Gastroesophageal sphincter (tissue), 3 donors: ENCODE results near the gene SYNDIG1.

ENCODE experiments used
- EP300 ChIP-seq: sonication (generic); formaldehyde crosslinking; IDR thresholded peaks from one replicate; pipeline ENCODE4 v1.6.1; 2017; ENCODE audit warnings: antibody characterized with exemption, mild to moderate bottlenecking
- POLR2A ChIP-seq, 2 donors: fragments of 450-650 bp; IDR thresholded peaks; one replicate each; pipeline ENCODE4 v1.6.1; 2017; ENCODE audit warnings: antibody characterized with exemption in 2 of 2, mild to moderate bottlenecking in 2 of 2, moderate library complexity in 1 of 2
- POLR2AphosphoS5 ChIP-seq: sonication (generic); formaldehyde crosslinking; IDR thresholded peaks from one replicate; pipeline ENCODE4 v1.6.1; 2017; ENCODE audit warnings: antibody characterized with exemption
- TF ChIP-seq, protein P1 (sequence below), 4 experiments: fragments of 200-600 bp in 2 of 4; fragments of 450-650 bp in 2 of 4; sonication (generic) in 1 of 4; IDR thresholded peaks; one replicate each; pipeline ENCODE4 v1.5.1; 2017 to 2019; ENCODE audit warnings: antibody characterized with exemption in 4 of 4, mild to moderate bottlenecking in 2 of 4, moderate library complexity in 2 of 4

DNA sequence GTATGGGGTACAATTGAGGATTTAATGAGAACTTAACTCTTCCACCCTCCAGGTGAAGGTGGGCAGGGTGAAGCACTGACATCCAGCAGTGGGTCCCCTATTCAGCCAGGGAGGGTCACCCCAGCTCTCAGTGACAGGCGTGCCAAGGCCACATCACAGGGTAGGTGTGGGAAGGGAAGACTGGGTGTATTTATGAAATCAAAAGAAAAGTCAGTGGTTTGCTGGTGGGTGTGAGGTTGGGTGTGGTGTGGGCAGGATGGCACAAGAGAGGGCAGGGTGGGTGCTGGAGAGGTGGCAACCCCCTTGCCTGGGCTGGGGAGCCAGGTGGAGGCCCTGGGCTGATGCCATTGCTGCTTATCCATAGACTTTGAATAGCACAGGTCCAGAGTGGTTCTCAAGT lies 16.6 kb downstream of the SYNDIG1 start:
- TF ChIP-seq, protein P1, sequence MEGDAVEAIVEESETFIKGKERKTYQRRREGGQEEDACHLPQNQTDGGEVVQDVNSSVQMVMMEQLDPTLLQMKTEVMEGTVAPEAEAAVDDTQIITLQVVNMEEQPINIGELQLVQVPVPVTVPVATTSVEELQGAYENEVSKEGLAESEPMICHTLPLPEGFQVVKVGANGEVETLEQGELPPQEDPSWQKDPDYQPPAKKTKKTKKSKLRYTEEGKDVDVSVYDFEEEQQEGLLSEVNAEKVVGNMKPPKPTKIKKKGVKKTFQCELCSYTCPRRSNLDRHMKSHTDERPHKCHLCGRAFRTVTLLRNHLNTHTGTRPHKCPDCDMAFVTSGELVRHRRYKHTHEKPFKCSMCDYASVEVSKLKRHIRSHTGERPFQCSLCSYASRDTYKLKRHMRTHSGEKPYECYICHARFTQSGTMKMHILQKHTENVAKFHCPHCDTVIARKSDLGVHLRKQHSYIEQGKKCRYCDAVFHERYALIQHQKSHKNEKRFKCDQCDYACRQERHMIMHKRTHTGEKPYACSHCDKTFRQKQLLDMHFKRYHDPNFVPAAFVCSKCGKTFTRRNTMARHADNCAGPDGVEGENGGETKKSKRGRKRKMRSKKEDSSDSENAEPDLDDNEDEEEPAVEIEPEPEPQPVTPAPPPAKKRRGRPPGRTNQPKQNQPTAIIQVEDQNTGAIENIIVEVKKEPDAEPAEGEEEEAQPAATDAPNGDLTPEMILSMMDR (IDR thresholded peaks at IDR 0.05) = no peak
- TF ChIP-seq POLR2AphosphoS5 = no peak
- no peak for TF ChIP-seq POLR2A (IDR thresholded peaks at IDR 0.05)
- no peak for TF ChIP-seq EP300
